ENCODE measurements around the gene FOXRED2. TPM values are rescaled to one million over a fixed set of nuclear protein-coding genes. Genes with fewer than 3 reads are reported as not detected.

The FOXRED2 gene
- total RNA-seq, 1 experiment from 2014 or later = 34.4 TPM

GRCh38 chr22:36548606-36549005 lies 41.8 kb upstream of the FOXRED2 start:
- Histone ChIP-seq H3K79me1 (ENCODE audit: insufficient read depth, low read depth, low read length, poor library complexity, severe bottlenecking) (no peaks in the 10 kb centered on the region), H2BK12ac (ENCODE audit: insufficient read length, low read depth, low read length) (no peak overlapping the region), H3K56ac (ENCODE audit: insufficient read length, low read depth, low read length) (no peak overlapping the region), H4K8ac (replicated peaks; ENCODE audit: insufficient read length, low read depth, low read length) (no peak overlapping the region), H2BK15ac (ENCODE audit: low read depth, low read length) (no peak overlapping the region), H3K27me3 (ENCODE audit: insufficient read depth, low read length) (peaks cover 3% of the 10 kb centered on the region; the same call in 1 of the 2 replicates), H3K23me2 (ENCODE audit: insufficient read length, low read depth, low read length, poor library complexity, severe bottlenecking) (no peaks in the 10 kb centered on the region), H4K5ac (ENCODE audit: insufficient read length, low read depth, low read length) (no peak overlapping the region), H3K9ac (ENCODE audit: extremely low read depth, insufficient read length, low read length) (no peak overlapping the region), H3K4me1 (ENCODE audit: insufficient read depth, low read length) (no peaks in the 10 kb centered on the region; the same call in 1 of the 2 replicates), H3K4ac (ENCODE audit: low read depth, low read length) (no peak overlapping the region), H2AFZ (ENCODE audit: low read length) (no peak overlapping the region), H2BK120ac (ENCODE audit: low read depth, low read length, poor library complexity, severe bottlenecking) (no peak overlapping the region), H2BK5ac (ENCODE audit: insufficient read length, low read length) (no peak overlapping the region), H3K18ac (ENCODE audit: insufficient read length, low read depth, low read length) (no peak overlapping the region), H2AK5ac (ENCODE audit: insufficient read length, low read length) (no peak overlapping the region), H3K79me2 (ENCODE audit: insufficient read depth, low read length) (no peaks in the 10 kb centered on the region), H4K91ac (ENCODE audit: insufficient read length, low read depth, low read length) (no peak overlapping the region), H3K9me3 (ENCODE audit: control insufficient read depth, low read depth, low read length) (no peaks in the 10 kb centered on the region), H3K14ac (ENCODE audit: insufficient read depth, low read length) (no peak overlapping the region), H3K27ac (ENCODE audit: insufficient read length, low read depth, low read length) (no peak overlapping the region), H3K4me2 (ENCODE audit: insufficient read depth, insufficient read length, low read length) (no peak overlapping the region), H3K23ac (ENCODE audit: insufficient read length, low read depth, low read length) (no peak overlapping the region), H2BK20ac (ENCODE audit: low read depth, low read length, poor library complexity, severe bottlenecking) (no peak overlapping the region), H3T11ph (ENCODE audit: low read length) (no peak overlapping the region), H4K20me1 (ENCODE audit: control insufficient read depth, insufficient read depth, insufficient read length) (no peaks in the 10 kb centered on the region)
- peak; percentile 47 for DNase-seq
- Mint-ChIP-seq H3K4me3 (no peak overlapping the region), H3K36me3 (ENCODE audit: insufficient read depth in 1 of 3, low read depth in 3 of 3) (no peaks in the 10 kb centered on the region), H3K4me1 (peaks cover 15 to 23% of the 10 kb centered on the region in 2 experiments), H3K9me3 (no peaks in the 10 kb centered on the region), H3K27me3 (ENCODE audit: low read depth) (peaks cover 34% of the 10 kb centered on the region), H3K27ac (peak overlapping the region in 1 of 3 experiments; percentile 8; a peak in 1 of 7 replicates)
- no peak for TF ChIP-seq CTCF (conservative IDR thresholded peaks at IDR 0.05)
- no CpG with 5 or more reads among the region's 14 CpGs for WGBS (ENCODE audit: extremely low coverage, insufficient read length, low lambda C conversion rate)

Measured in H9 (cell line).